DMS 273 (cell line): ENCODE results near the gene CEP152.
A peak's percentile ranks its signal among the peaks of the same experiment; 100 is the strongest.
"Not testable (repeated sequence)": the region's sequence is repeated elsewhere in the genome, so short reads cannot be mapped to it uniquely, and the experiment has no call there.

Source experiments
- DNase-seq: peaks from one replicate; lab custom pipeline; 2025; ENCODE audit not compliant: unreplicated experiment; lab: John Stamatoyannopoulos, UW

CEP152 gene

GRCh38 chr15:48810414-48811324 lies at the start of gene CEP152:
Gene CEP152 (minus strand): TSS chr15:48811069. CDS start chr15:48805649, 5,420 bp downstream.
- peak; percentile 99 for DNase-seq

- DNase-seq: no peak
Observed at GRCh38 chr15:48859426-48859825, 48.6 kb upstream of the CEP152 start.

- DNase-seq: peak; percentile 48
Observed at GRCh38 chr15:48858401-48858800, 47.5 kb upstream of the CEP152 start.

GRCh38 chr15:48856942-48857341 lies 46.1 kb upstream of the CEP152 start:
- DNase-seq: no peak

GRCh38 chr15:48855501-48856440 lies 44.9 kb upstream of the CEP152 start:
- DNase-seq: peak; percentile 38

- DNase-seq: not testable (repeated sequence)
Observed at GRCh38 chr15:48854434-48854833, 43.6 kb upstream of the CEP152 start.

GRCh38 chr15:48851956-48852355 lies 41.1 kb upstream of the CEP152 start:
- DNase-seq: no peak

GRCh38 chr15:48850648-48851047 lies 39.8 kb upstream of the CEP152 start:
- no peak for DNase-seq

- no peak for DNase-seq
Observed at GRCh38 chr15:48845123-48845522, 34.3 kb upstream of the CEP152 start.

- DNase-seq: peak; percentile 52
Observed at GRCh38 chr15:48842501-48842900, 31.6 kb upstream of the CEP152 start.

- no peak for DNase-seq
Observed at GRCh38 chr15:48834756-48835155, 23.9 kb upstream of the CEP152 start.

- no peak for DNase-seq
Observed at GRCh38 chr15:48833526-48834239, 22.8 kb upstream of the CEP152 start.

GRCh38 chr15:48832648-48833047 lies 21.8 kb upstream of the CEP152 start:
- DNase-seq: no peak

- DNase-seq: no peak
Observed at GRCh38 chr15:48828906-48829305, 18.0 kb upstream of the CEP152 start.

- no peak for DNase-seq
Observed at GRCh38 chr15:48828471-48828870, 17.6 kb upstream of the CEP152 start.

- DNase-seq: no peak
Observed at GRCh38 chr15:48825075-48825474, 14.2 kb upstream of the CEP152 start.

GRCh38 chr15:48823706-48824105 lies 12.8 kb upstream of the CEP152 start:
- DNase-seq: no peak

- no peak for DNase-seq
Observed at GRCh38 chr15:48823237-48823636, 12.4 kb upstream of the CEP152 start.

GRCh38 chr15:48814286-48814685 lies 3.4 kb upstream of the CEP152 start:
- DNase-seq: no peak

- DNase-seq: peak; percentile 33
Observed at GRCh38 chr15:48811325-48811958, 573 bp upstream of the CEP152 start.

- DNase-seq: no peak
Observed at GRCh38 chr15:48806151-48806550, 4.7 kb downstream of the CEP152 start.
